Measurements from ENCODE around the gene FBXO47.
A peak's percentile ranks its signal among the peaks of the same experiment; 100 is the strongest.

Gene FBXO47

DNA sequence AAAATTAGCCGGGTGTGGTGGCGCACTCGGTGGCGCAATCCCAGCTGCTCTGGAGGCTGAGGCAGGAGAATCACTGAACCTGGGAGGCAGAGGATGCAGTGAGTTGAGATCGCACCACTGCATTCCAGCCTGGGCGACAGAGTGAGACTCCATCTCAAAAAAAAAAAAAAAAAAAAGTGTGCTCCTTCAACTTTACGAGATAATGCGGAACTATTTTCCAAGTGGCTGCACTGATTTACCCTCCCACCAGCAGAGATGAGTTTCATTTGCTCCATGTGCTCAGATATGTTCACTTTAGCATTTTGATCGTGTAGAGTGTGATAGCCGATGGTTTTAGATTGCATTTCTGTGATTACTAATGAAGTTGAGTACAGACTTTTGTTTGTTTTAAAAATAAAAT lies 61.8 kb downstream of the FBXO47 start:
- no peak for DNase-seq (ENCODE audit: low read depth in 2 of 2)

GRCh38 chr17:38904892-38905291 lies 62.3 kb downstream of the FBXO47 start:
- no peak for DNase-seq (ENCODE audit: low read depth in 2 of 2)

GRCh38 chr17:38903404-38903803 lies 63.8 kb downstream of the FBXO47 start:
- DNase-seq (ENCODE audit: low read depth in 2 of 2) = no peak

GRCh38 chr17:38900978-38901656 lies 66.1 kb downstream of the FBXO47 start:
- no peak for DNase-seq (ENCODE audit: low read depth in 2 of 2)

- DNase-seq (ENCODE audit: low read depth in 2 of 2) = no peak
Measured at GRCh38 chr17:38899421-38899820, 67.8 kb downstream of the FBXO47 start.

DNA sequence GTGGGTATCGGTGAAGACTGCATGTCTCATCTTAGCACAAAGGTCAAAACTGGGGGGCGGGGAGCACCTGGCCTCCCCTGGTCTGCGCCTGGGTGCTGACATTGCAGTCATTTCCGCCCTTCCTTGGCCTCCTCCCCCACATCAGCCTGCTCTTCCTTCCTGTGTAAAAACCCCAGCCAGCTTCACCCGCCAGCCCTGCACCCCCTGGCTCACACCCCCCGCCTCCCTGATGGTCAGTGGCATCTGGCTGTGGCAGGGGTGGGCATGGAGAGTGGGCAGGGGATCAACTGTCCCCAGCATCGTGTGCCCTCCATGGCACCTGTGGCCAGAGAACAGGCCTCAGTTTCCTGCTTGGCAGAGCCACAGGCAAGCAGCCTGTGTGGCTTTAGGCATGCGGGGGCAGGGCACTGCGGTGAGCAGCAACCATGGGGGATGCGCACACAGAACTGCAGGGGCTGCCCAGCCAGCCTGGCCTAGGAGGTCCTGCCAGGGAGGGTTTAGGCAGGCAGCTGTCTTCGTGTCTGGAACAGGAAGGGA lies 68.3 kb downstream of the FBXO47 start:
- peak; percentile 56 to 68 for DNase-seq (ENCODE audit: low read depth in 2 of 2)

- no peak for DNase-seq (ENCODE audit: low read depth in 2 of 2)
Measured at GRCh38 chr17:38898291-38898679, 68.9 kb downstream of the FBXO47 start.

- no peak for DNase-seq (ENCODE audit: low read depth in 2 of 2)
Measured at GRCh38 chr17:38897671-38898290, 69.4 kb downstream of the FBXO47 start.

DNA sequence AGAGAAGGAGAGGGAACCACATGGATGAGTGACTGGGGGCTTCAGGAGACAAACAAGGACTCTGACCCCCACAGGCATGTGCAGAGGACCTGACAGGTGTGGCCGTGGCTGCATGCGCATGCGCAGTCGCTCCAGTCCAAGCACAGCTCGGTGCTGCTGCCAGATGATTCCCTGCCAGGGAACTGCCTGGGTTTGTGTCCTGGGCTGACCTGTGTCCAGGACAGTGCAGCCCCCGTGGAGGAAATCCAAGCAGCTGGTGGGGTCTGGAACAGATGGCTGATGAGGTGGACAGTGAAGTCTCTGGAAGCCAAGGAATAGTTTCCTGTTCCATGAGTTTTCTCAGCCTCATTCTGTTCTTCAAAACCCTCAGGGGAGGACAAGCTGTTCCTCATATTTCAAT lies 70.0 kb downstream of the FBXO47 start:
- DNase-seq (ENCODE audit: low read depth in 2 of 2) = no peak

DNA sequence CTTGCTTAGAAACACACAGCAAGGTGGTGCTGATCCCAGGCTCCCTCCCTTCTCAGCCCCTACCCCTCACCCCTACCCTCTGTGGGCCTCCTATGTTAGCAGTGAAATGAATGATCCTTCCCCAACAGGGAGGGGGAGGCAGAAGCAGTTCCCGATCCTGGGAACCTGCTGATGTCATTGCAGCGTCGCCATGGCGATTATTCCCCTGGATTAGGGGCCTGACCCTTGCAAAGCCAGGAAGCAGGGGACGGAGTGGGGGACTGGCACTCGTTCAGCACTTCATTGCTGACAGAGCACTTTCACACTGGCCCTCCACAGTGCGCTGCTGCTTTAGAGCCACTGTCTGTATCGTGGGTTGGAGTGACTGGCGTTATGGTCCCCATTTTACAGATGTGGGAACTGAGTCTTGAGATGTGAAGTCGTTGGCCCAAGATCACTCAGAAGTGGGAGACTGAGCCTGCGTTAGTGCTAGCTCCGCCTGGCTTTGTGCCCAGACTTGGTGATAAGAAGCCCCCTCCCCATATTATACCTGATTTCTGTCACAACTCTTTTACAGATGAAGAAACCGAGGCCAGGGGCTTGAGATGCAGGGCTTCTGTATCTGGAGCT lies 70.8 kb downstream of the FBXO47 start:
- no peak for DNase-seq (ENCODE audit: low read depth in 2 of 2)

DNA sequence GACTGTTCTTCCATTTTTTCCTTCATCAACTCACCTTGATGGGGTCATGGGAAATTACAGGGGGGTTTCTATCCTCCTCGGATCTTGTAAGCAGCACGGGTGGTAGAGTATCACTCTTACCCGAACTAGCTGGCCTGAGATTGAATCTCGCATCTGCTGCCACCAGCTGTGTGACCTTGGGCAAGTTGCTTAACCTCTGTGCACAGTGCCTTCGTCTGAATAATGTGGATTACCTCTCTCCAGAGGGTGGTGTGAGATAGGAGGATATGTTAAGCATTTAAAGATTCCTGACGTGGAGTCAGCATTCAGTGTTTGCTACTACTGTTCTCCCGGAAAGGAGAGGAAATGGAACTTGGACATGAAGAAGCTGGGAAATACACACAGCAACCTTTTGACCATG lies 72.9 kb downstream of the FBXO47 start:
- DNase-seq (ENCODE audit: low read depth in 2 of 2) = no peak

DNA sequence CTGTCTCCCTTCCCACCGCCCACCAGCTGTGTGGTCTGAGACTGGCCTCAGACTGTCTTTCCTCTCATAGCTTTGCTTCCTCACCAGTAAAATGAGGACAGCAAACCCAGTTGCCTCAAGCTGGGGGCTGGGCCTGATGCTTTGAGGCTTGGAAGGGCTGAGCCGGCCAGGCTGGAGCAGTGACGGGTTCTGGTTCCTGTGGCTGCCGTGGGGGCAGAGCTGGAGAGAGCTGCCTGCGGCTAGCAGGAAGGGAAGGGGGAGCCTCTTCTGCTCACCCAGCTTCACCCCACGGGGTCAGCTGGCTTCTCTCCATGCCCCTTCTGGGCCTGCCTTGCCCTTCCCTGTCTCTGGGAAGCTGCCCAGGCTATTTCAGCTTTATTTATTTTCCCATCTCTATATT lies 73.6 kb downstream of the FBXO47 start:
- peak in 1 of 2 donors; percentile 22 for DNase-seq (ENCODE audit: low read depth in 2 of 2)

DNA sequence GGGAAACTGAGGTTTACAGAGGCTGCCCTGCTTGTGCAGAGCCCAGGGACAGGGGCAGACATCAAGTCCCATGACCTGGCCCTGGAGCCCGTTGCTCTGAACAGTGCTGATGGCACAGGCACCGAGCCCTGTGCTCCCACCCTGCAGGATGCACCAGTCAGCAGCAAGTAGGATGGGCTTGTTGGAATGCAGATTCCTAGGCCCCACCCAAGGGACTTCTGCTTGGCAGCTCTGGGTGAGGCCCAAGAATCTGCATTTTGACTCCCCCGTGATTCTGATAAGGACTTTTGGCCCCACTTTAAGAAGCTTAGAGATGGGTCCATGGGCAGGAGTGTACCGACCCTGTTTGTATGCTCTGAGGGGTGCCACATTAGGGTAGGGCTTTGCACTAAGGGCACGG lies 74.1 kb downstream of the FBXO47 start:
- no peak for DNase-seq (ENCODE audit: low read depth in 2 of 2)

DNA sequence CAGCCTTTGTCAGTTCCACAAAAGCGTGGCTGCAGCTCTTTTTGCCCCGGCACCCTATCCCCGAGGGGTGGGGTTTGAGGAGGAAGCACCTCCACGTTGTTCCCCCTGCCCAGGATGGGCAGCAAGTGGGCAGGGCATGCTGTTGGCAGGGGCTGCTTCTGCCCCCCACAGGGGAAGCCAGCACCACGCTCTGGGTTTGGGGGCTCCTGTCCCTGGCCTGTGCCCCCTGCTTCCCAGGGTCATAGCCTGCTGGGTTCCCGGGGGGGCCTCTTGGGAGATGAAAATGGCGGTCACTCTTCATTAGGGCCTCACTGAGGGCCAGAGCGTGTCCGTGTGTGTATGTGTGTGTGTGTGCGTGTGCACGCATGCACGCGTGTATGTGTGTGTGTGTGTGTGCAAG lies 74.6 kb downstream of the FBXO47 start:
- no peak for DNase-seq (ENCODE audit: low read depth in 2 of 2)

DNA sequence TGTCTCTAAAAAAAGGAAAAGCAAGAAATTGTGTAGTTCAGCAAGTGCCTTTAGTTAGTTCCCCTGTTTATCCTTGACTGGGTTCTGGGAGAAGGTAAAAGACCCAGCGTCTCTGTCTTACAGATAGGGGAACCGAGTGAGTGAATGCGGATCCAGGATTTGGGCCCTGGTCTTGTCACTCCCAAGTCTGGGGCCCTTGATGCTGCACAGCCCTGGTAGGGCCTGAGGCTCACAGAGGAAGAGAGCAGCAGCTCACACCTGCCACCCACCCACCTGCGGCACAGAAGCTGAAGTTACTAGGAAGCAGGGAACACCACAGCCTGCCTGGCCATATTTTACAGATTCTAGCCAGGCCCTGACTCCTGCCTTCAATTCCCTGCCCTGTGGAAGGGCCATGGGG lies 75.1 kb downstream of the FBXO47 start:
- DNase-seq (ENCODE audit: low read depth in 2 of 2) = no peak

DNA sequence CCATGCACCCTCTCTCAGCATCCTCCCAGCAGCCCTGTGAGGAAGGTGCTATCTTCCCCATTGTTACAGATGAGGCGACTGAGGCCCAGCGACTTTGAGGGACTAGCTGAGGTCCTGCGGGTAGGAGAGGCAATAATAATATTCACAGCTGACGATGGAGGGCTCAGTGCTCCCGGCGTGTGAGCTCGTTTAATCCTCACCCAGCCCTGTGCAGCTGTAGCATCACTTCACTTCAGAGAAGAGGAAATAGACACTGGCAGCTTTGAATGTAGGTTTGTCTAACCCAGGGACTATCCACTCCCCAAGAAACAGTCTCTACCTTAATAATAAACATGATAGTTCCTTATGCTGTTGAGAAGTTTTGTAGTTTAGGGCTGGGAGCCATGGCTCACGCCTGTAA lies 75.8 kb downstream of the FBXO47 start:
- no peak for DNase-seq (ENCODE audit: low read depth in 2 of 2)

DNA sequence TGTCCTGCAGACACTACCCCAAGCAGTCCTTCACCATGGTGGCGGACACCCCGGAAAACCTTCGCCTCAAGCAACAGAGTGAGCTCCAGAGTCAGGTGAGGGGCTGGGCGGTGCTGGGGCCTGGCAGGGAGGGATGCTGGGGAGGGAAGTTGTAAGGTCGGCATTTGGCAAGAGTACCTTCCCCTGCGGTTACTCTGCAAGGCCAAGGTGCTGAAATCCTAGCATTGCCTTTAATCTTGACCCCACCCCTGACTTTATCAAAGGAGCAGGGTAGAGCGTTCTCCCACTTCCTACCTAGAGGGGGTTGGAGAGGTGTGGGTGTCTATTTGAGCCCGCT lies 76.8 kb downstream of the FBXO47 start:
- no peak for DNase-seq (ENCODE audit: low read depth in 2 of 2)

GRCh38 chr17:38889745-38890409 lies 77.3 kb downstream of the FBXO47 start:
- no peak for DNase-seq (ENCODE audit: low read depth in 2 of 2)

DNA sequence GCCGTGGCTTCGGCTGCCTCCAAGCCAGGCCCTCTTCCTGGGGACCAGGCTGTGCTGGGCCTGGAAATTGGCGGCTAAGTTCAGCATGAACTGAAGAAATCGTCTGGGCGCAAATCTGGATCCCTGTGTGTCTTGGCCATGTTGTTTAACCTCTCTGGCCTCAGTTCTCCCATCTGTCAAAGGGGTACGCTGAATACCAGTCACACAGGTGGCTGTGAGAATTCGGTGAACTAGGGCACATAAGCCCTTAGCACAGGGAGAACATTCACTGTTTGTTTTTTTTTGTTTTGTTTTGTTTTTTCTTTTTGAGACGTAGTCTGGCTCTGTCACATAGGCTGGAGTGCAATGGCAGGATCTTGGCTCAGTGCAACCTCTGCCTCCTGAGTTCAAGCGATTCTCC lies 78.4 kb downstream of the FBXO47 start:
- no peak for DNase-seq (ENCODE audit: low read depth in 2 of 2)

- DNase-seq (ENCODE audit: low read depth in 2 of 2) = no peak
Measured at GRCh38 chr17:38886643-38887010, 80.6 kb downstream of the FBXO47 start.

All from stimulated activated CD8-positive, alpha-beta memory T cell treated with anti-CD3 and anti-CD28 coated beads, Interleukin-2, amount 100 ng/mL, for 1 hour (primary cell).